ENCODE measurements around the gene ARF5. TPM values are rescaled to one million over a fixed set of nuclear protein-coding genes. Genes with fewer than 3 reads are reported as not detected.
A peak's percentile ranks its signal among the peaks of the same experiment; 100 is the strongest.

The ARF5 gene
- total RNA-seq, 8 experiments from 2014 or later, result 64.6 to 164 (median 147) TPM

GRCh38 chr7:127620406-127621233, 32.4 kb downstream of the ARF5 start:
- 0 to 80% (median 13%) methylated on average over 1 to 7 of the region's 24 CpGs for WGBS, 10 experiments
- ATAC-seq (replicated peaks in 6 of 8), result no peak
- H3K4me1 ChIP-seq (replicated peaks in 1 of 2), result no peaks in the 10 kb centered on the region
- peak overlapping the region in 1 of 2 donors; percentile 41 for H3K27ac ChIP-seq
- no peak overlapping the region for H3K4me3 ChIP-seq
- in situ Hi-C loops (cut with MboI; ENCODE audit: low pct_unique_long_range_greater_than_20kb in 2 of 9, low sequenced_read_pairs in 9 of 9, unreplicated experiment in 9 of 9), result no loop called here

- H3K4me3 ChIP-seq, result no peak overlapping the region
- H3K4me1 ChIP-seq (replicated peaks in 1 of 2), result no peaks in the 10 kb centered on the region
- in situ Hi-C loops (cut with MboI; ENCODE audit: low pct_unique_long_range_greater_than_20kb in 2 of 9, low sequenced_read_pairs in 9 of 9, unreplicated experiment in 9 of 9), result loop anchor here in 1 of 9 experiments (25.0 kb wide), 1 partner anchor 238 kb away; the partner anchor contains the start of gene ZNF800
- H3K27ac ChIP-seq, result no peak overlapping the region
- ATAC-seq (replicated peaks in 6 of 8), result no peak
These were observed 37.1 kb downstream of the ARF5 start for GRCh38 chr7:127625331-127625730.

GRCh38 chr7:127628445-127628844, 40.2 kb downstream of the ARF5 start:
- Histone ChIP-seq H3K27ac (no peak overlapping the region), H3K4me1 (replicated peaks in 1 of 2) (no peaks in the 10 kb centered on the region), H3K4me3 (no peak overlapping the region)
- in situ Hi-C loops (cut with MboI; ENCODE audit: low pct_unique_long_range_greater_than_20kb in 2 of 9, low sequenced_read_pairs in 9 of 9, unreplicated experiment in 9 of 9), result loop anchor here in 1 of 9 experiments (25.0 kb wide), 1 partner anchor 241 kb away; the partner anchor contains the start of gene ZNF800
- 7 to 100% (median 49%) methylated on average over 1 to 3 of the region's 3 CpGs; no CpG with 5 or more reads in 2 of the 10 experiments for WGBS, 10 experiments
- peak in 1 of 8 experiments; percentile 21 for ATAC-seq (replicated peaks in 6 of 8)

GRCh38 chr7:127629268-127629854, 41.1 kb downstream of the ARF5 start:
- WGBS, 10 experiments, result 25 to 80% (median 65%) methylated on average over 1 to 3 of the region's 5 CpGs; no CpG with 5 or more reads in 4 of the 10 experiments
- Histone ChIP-seq H3K27ac (no peak overlapping the region), H3K4me3 (no peak overlapping the region), H3K4me1 (replicated peaks in 1 of 2) (no peaks in the 10 kb centered on the region)
- ATAC-seq (replicated peaks in 6 of 8), result peak in 5 of 8 experiments; percentile 38 to 83 (median 66)
- in situ Hi-C loops (cut with MboI; ENCODE audit: low pct_unique_long_range_greater_than_20kb in 2 of 9, low sequenced_read_pairs in 9 of 9, unreplicated experiment in 9 of 9), result loop anchor here in 1 of 9 experiments (25.0 kb wide), 1 partner anchor 242 kb away; the partner anchor contains the start of gene ZNF800

- Histone ChIP-seq H3K27ac (no peak overlapping the region), H3K4me1 (replicated peaks in 1 of 2) (no peaks in the 10 kb centered on the region), H3K4me3 (no peak overlapping the region)
- WGBS, 10 experiments, result 45 to 95% (median 80%) methylated on average over 2 to 6 of the region's 7 CpGs; no CpG with 5 or more reads in 2 of the 10 experiments
- ATAC-seq (replicated peaks in 6 of 8), result no peak
- in situ Hi-C loops (cut with MboI; ENCODE audit: low pct_unique_long_range_greater_than_20kb in 2 of 9, low sequenced_read_pairs in 9 of 9, unreplicated experiment in 9 of 9), result loop anchor here in 1 of 9 experiments (25.0 kb wide), 1 partner anchor 245 kb away; the partner anchor contains the start of gene ZNF800
These were observed 44.2 kb downstream of the ARF5 start for GRCh38 chr7:127632276-127632910.

GRCh38 chr7:127635659-127636285, 47.6 kb downstream of the ARF5 start:
- no peaks in the 10 kb centered on the region for H3K4me1 ChIP-seq (replicated peaks in 1 of 2)
- no peak overlapping the region for H3K4me3 ChIP-seq
- 0 to 100% (median 60%) methylated on average over 1 of the region's 3 CpGs; no CpG with 5 or more reads in 1 of the 10 experiments for WGBS, 10 experiments
- in situ Hi-C loops (cut with MboI; ENCODE audit: low pct_unique_long_range_greater_than_20kb in 2 of 9, low sequenced_read_pairs in 9 of 9, unreplicated experiment in 9 of 9), result loop anchor here in 1 of 9 experiments (25.0 kb wide), 1 partner anchor 248 kb away; the partner anchor contains the start of gene ZNF800
- H3K27ac ChIP-seq, result no peak overlapping the region
- peak in 1 of 8 experiments; percentile 31 for ATAC-seq (replicated peaks in 6 of 8)

GRCh38 chr7:127638197-127638596, 50.0 kb downstream of the ARF5 start:
- no peak overlapping the region for H3K27ac ChIP-seq
- H3K4me3 ChIP-seq, result no peak overlapping the region
- in situ Hi-C loops (cut with MboI; ENCODE audit: low pct_unique_long_range_greater_than_20kb in 2 of 9, low sequenced_read_pairs in 9 of 9, unreplicated experiment in 9 of 9), result loop anchor here in 1 of 9 experiments (25.0 kb wide), 1 partner anchor 251 kb away; the partner anchor contains the start of gene ZNF800
- no peak for ATAC-seq (replicated peaks in 6 of 8)
- peaks cover 2 to 6% of the 10 kb centered on the region in 2 donors for H3K4me1 ChIP-seq (replicated peaks in 1 of 2)

Other genes with a start within 250 kb of the ARF5 start
- 10 to 100 TPM; 13.7 to 32.1 (median 23.5) TPM for gene ZNF800, start 195.7 kb upstream of the ARF5 start, total RNA-seq
- gene GCC1, start 2.8 kb upstream of the ARF5 start, total RNA-seq, result 10 to 100 TPM; 11.1 to 18.5 (median 14.0) TPM
- 1 to 10 TPM in 2 of 8 experiments, under 1 TPM in 5, not detected in 1; 0.20 to 2.4 (median 0.71) TPM for gene FSCN3, start 5.3 kb downstream of the ARF5 start, total RNA-seq
- under 1 TPM in 2 of 8 experiments, not detected in 6; 0.21 to 0.33 TPM for gene PAX4, start 29.7 kb downstream of the ARF5 start, total RNA-seq
- 100 to 1,000 TPM; 125 to 296 (median 182) TPM for gene SND1, start 63.8 kb downstream of the ARF5 start, total RNA-seq